Measurements from ENCODE around the gene DEFB131A.
"Not testable (repeated sequence)": the region's sequence is repeated elsewhere in the genome, so short reads cannot be mapped to it uniquely, and the experiment has no call there.

The DEFB131A gene

GRCh38 chr4:9486880-9487279 is 42.7 kb downstream of the DEFB131A start:
- DNase-seq (ENCODE audit: low spot score); in situ Hi-C loops (cut with MboI; ENCODE audit: low pct_unique_long_range_greater_than_20kb, low sequenced_read_pairs, unreplicated experiment): not testable (repeated sequence)

GRCh38 chr4:9488796-9489195 is 44.6 kb downstream of the DEFB131A start:
- DNase-seq (ENCODE audit: low spot score); in situ Hi-C loops (cut with MboI; ENCODE audit: low pct_unique_long_range_greater_than_20kb, low sequenced_read_pairs, unreplicated experiment): not testable (repeated sequence)

- in situ Hi-C loops (cut with MboI; ENCODE audit: low pct_unique_long_range_greater_than_20kb, low sequenced_read_pairs, unreplicated experiment); DNase-seq (ENCODE audit: low spot score): not testable (repeated sequence)
Observed at GRCh38 chr4:9490496-9490895, 46.3 kb downstream of the DEFB131A start.

GRCh38 chr4:9490986-9491385 is 46.8 kb downstream of the DEFB131A start:
- DNase-seq (ENCODE audit: low spot score); in situ Hi-C loops (cut with MboI; ENCODE audit: low pct_unique_long_range_greater_than_20kb, low sequenced_read_pairs, unreplicated experiment): not testable (repeated sequence)

GRCh38 chr4:9493589-9493988 is 49.4 kb downstream of the DEFB131A start:
- in situ Hi-C loops (cut with MboI; ENCODE audit: low pct_unique_long_range_greater_than_20kb, low sequenced_read_pairs, unreplicated experiment); DNase-seq (ENCODE audit: low spot score): not testable (repeated sequence)

GRCh38 chr4:9494256-9495035 is 50.2 kb downstream of the DEFB131A start:
- not testable (repeated sequence) for DNase-seq (ENCODE audit: low spot score)

GRCh38 chr4:9495443-9495842 is 51.2 kb downstream of the DEFB131A start:
- peak; percentile 41 for DNase-seq (ENCODE audit: low spot score)
- in situ Hi-C loops (cut with MboI; ENCODE audit: low pct_unique_long_range_greater_than_20kb, low sequenced_read_pairs, unreplicated experiment), result not testable (repeated sequence)
- TF ChIP-seq CTCF (IDR thresholded peaks at IDR 0.05; ENCODE audit: extremely low read depth, insufficient read depth, missing control alignments), result peak; percentile 29

More at GRCh38 chr4:9494256-9495035, 50.2 kb downstream of the DEFB131A start:
- in situ Hi-C loops (cut with MboI; ENCODE audit: low pct_unique_long_range_greater_than_20kb, low sequenced_read_pairs, unreplicated experiment), result not testable (repeated sequence)

GRCh38 chr4:9497575-9498467 is 53.6 kb downstream of the DEFB131A start:
- DNase-seq (ENCODE audit: low spot score); in situ Hi-C loops (cut with MboI; ENCODE audit: low pct_unique_long_range_greater_than_20kb, low sequenced_read_pairs, unreplicated experiment): not testable (repeated sequence)

GRCh38 chr4:9498468-9499040 is 54.3 kb downstream of the DEFB131A start:
- in situ Hi-C loops (cut with MboI; ENCODE audit: low pct_unique_long_range_greater_than_20kb, low sequenced_read_pairs, unreplicated experiment); DNase-seq (ENCODE audit: low spot score): not testable (repeated sequence)

- DNase-seq (ENCODE audit: low spot score); in situ Hi-C loops (cut with MboI; ENCODE audit: low pct_unique_long_range_greater_than_20kb, low sequenced_read_pairs, unreplicated experiment): not testable (repeated sequence)
Observed at GRCh38 chr4:9499974-9500487, 55.8 kb downstream of the DEFB131A start.
